BLaER1 (cell line): ENCODE measurements around the gene P2RY14.
A peak's percentile ranks its signal among the peaks of the same experiment; 100 is the strongest.
"Not testable (repeated sequence)": the region's sequence is repeated elsewhere in the genome, so short reads cannot be mapped to it uniquely, and the experiment has no call there.

Source experiments
- H3K27ac ChIP-seq: shearing (Covaris generic); formaldehyde crosslinking; 2 replicates; pipeline ENCODE4 v1.8.1; 2022
- H3K27me3 ChIP-seq: shearing (Covaris generic); formaldehyde crosslinking; 2 replicates; pipeline ENCODE4 v1.8.1; 2022
- H3K36me3 ChIP-seq: shearing (Covaris generic); formaldehyde crosslinking; 2 replicates; pipeline ENCODE4 v1.8.1; 2022
- H3K4me1 ChIP-seq: shearing (Covaris generic); formaldehyde crosslinking; 2 replicates; pipeline ENCODE4 v1.8.1; 2022
- H3K4me2 ChIP-seq: shearing (Covaris generic); formaldehyde crosslinking; 2 replicates; pipeline ENCODE4 v1.8.1; 2022
- H3K4me3 ChIP-seq: shearing (Covaris generic); formaldehyde crosslinking; 2 replicates; pipeline ENCODE4 v1.8.1; 2022
- H3K9ac ChIP-seq: shearing (Covaris generic); formaldehyde crosslinking; 2 replicates; pipeline ENCODE4 v1.8.1; 2022
- H3K9me3 ChIP-seq: shearing (Covaris generic); formaldehyde crosslinking; 2 replicates; pipeline ENCODE4 v1.8.1; 2022
- H4K20me1 ChIP-seq: shearing (Covaris generic); formaldehyde crosslinking; 2 replicates; pipeline ENCODE4 v1.8.1; 2022
- Cebpa-rat ChIP-seq: shearing (Covaris generic); IDR thresholded peaks from 2 replicates; pipeline ENCODE4 v1.8.1; 2022

Gene P2RY14

GRCh38 chr3:151265866-151266265 is 12.5 kb downstream of the P2RY14 start:
- Histone ChIP-seq H3K4me2 (peak overlapping the region; percentile 32; the same call in 1 of the 2 replicates), H3K27me3 (no peaks in the 10 kb centered on the region), H3K4me3 (no peak overlapping the region), H3K9me3 (no peaks in the 10 kb centered on the region), H3K4me1 (peaks cover 19% of the 10 kb centered on the region), H3K9ac (no peak overlapping the region), H4K20me1 (no peaks in the 10 kb centered on the region), H3K27ac (no peak overlapping the region), H3K36me3 (peaks cover 7% of the 10 kb centered on the region; the same call in 1 of the 2 replicates)
- no peak for TF ChIP-seq Cebpa-rat

- Histone ChIP-seq H3K27ac (no peak overlapping the region), H3K4me3 (no peak overlapping the region), H3K9ac (no peak overlapping the region), H4K20me1 (no peaks in the 10 kb centered on the region), H3K27me3 (no peaks in the 10 kb centered on the region), H3K4me2 (peak overlapping the region; percentile 32; the same call in 1 of the 2 replicates), H3K36me3 (peaks cover 7% of the 10 kb centered on the region; the same call in 1 of the 2 replicates), H3K4me1 (peaks cover 19% of the 10 kb centered on the region), H3K9me3 (no peaks in the 10 kb centered on the region)
- TF ChIP-seq Cebpa-rat, result no peak
Observed at GRCh38 chr3:151265166-151265565, 13.2 kb downstream of the P2RY14 start.

GRCh38 chr3:151264605-151265004 is 13.7 kb downstream of the P2RY14 start:
- no peaks in the 10 kb centered on the region for H4K20me1 ChIP-seq
- TF ChIP-seq Cebpa-rat, result no peak
- H3K4me1 ChIP-seq, result peaks cover 19% of the 10 kb centered on the region
- H3K9me3 ChIP-seq, result no peaks in the 10 kb centered on the region
- no peak overlapping the region for H3K27ac ChIP-seq
- no peak overlapping the region for H3K4me3 ChIP-seq
- H3K9ac ChIP-seq, result no peak overlapping the region
- H3K27me3 ChIP-seq, result no peaks in the 10 kb centered on the region
- H3K36me3 ChIP-seq, result peaks cover 7% of the 10 kb centered on the region; the same call in 1 of the 2 replicates
- no peak overlapping the region for H3K4me2 ChIP-seq

DNA sequence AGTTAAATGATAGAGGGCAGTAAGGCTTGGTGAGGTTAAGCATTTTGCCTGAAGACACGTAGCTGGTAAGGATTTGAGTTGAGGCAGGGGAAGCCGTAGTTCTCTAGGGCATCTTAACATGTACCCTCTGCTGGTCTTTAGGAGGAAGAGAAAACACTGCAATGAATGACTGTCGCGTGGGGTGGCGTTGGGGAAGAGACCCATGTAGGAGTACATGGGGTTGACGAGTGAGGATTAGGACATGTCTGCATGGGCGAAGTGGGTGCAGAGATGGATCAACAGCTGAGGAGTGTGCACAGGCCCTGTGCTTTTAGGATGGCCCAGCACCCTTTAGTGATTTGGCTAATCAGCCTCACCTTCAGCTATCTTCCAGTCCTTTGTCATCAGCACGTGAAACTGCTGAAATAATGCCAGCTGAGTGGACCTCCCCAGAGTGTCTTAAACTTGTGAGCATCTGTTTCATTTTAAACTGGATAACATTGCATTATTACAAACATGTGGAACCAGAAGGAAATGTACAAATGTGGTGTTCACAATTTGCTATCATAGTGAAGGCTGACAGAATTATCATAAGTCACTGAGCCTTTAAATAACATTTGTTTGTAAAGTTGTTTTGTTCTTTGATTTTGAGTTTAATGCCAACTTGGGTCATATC is 15.3 kb downstream of the P2RY14 start:
- Histone ChIP-seq H3K4me2 (no peak overlapping the region), H3K9me3 (no peaks in the 10 kb centered on the region), H3K36me3 (peaks cover 7% of the 10 kb centered on the region; the same call in 1 of the 2 replicates), H3K27ac (no peak overlapping the region), H3K9ac (no peak overlapping the region), H3K4me3 (no peak overlapping the region), H3K27me3 (no peaks in the 10 kb centered on the region), H4K20me1 (no peaks in the 10 kb centered on the region), H3K4me1 (peaks cover 14% of the 10 kb centered on the region)
- TF ChIP-seq Cebpa-rat, result no peak

DNA sequence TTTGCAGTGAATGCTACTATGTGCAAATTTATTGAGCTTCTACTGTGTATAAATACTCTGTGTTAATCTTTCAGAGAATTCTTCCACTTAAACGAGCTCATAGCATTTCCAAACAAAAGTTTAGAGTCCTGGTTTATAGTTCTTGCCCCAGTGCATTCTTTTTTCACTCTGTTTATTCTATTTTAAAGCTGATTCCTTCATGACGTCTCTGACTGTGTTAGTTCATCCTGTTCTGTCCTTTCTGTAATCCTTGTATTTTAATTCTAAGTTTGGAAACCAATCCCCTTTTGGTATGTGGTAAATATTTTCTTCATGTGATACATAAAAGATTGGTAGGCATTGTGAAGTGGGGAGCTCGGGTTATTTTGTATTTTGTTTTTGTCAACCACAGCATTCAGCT is 18.7 kb downstream of the P2RY14 start:
- Histone ChIP-seq H3K27me3 (no peaks in the 10 kb centered on the region), H3K4me2 (no peak overlapping the region), H3K9ac (no peak overlapping the region), H3K9me3 (no peaks in the 10 kb centered on the region), H3K27ac (no peak overlapping the region), H3K4me1 (no peaks in the 10 kb centered on the region), H3K36me3 (peaks cover 7% of the 10 kb centered on the region; the same call in 1 of the 2 replicates), H4K20me1 (no peaks in the 10 kb centered on the region), H3K4me3 (no peak overlapping the region)
- TF ChIP-seq Cebpa-rat, result no peak

GRCh38 chr3:151256749-151257148 is 21.6 kb downstream of the P2RY14 start:
- TF ChIP-seq Cebpa-rat, result no peak
- Histone ChIP-seq H3K4me2 (no peak overlapping the region), H3K36me3 (peaks cover 7% of the 10 kb centered on the region; the same call in 1 of the 2 replicates), H3K9ac (no peak overlapping the region), H3K4me3 (no peak overlapping the region), H4K20me1 (no peaks in the 10 kb centered on the region), H3K27me3 (no peaks in the 10 kb centered on the region), H3K4me1 (no peaks in the 10 kb centered on the region), H3K9me3 (no peaks in the 10 kb centered on the region), H3K27ac (no peak overlapping the region)

DNA sequence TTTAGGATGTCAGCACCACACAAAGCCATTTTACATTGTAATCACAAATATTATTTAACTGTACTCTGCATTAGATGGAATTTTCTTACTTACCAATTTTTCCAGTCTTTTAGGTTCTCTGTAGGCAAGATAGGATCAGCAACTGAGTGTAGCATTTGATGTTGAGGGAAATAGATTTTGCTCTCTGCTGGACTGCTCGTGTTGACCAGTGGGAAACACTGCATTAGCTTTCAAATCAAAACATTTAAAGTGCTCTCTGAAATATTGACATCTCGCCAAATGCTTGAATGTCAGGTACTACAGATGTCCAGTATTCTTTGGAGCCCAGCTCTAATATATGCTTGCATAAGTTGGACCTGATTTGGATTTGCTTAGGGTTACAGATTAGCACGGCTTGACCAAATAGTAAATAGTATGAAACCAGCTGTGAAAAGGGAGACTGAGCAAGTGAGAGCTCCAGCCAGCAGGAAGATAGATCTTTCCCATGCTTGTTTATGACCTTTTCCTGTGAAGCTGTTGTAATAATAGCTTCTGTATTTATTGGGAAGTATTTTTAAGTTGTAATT is 29.5 kb downstream of the P2RY14 start:
- no peak for TF ChIP-seq Cebpa-rat
- Histone ChIP-seq H3K27me3 (no peaks in the 10 kb centered on the region), H3K4me3 (no peak overlapping the region), H3K9ac (no peak overlapping the region), H3K9me3 (no peaks in the 10 kb centered on the region), H3K27ac (no peak overlapping the region), H4K20me1 (no peaks in the 10 kb centered on the region), H3K36me3 (no peaks in the 10 kb centered on the region), H3K4me1 (no peaks in the 10 kb centered on the region), H3K4me2 (no peak overlapping the region)

- H3K4me1 ChIP-seq, H3K4me3 ChIP-seq, H3K9ac ChIP-seq, H3K27me3 ChIP-seq, H4K20me1 ChIP-seq, H3K9me3 ChIP-seq, H3K4me2 ChIP-seq, H3K27ac ChIP-seq, H3K36me3 ChIP-seq: not testable (repeated sequence)
Observed at GRCh38 chr3:151242006-151242405, 36.3 kb downstream of the P2RY14 start.

DNA sequence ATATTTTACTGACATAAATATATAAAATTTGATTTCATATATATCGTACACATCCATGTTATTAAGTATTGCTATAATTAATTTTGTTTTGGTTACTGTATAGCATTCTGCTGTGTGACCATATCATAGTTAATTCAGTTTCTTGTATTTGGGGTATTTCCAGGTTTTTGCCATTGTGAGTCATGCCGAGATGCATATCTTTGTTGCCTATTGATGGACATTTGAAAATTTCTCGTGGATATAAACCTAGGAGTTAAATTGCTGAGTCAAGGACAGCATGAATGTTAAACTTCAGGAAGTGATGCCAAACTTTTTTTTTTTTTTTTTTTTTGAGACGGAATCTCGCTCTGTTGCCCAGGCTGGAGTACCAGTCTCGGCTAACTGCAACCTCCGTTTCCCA is 41.6 kb downstream of the P2RY14 start:
- no peaks in the 10 kb centered on the region for H4K20me1 ChIP-seq
- no peak for TF ChIP-seq Cebpa-rat
- H3K36me3 ChIP-seq, result no peaks in the 10 kb centered on the region
- H3K9ac ChIP-seq, result no peak overlapping the region
- no peaks in the 10 kb centered on the region for H3K4me1 ChIP-seq
- H3K27ac ChIP-seq, result no peak overlapping the region
- no peaks in the 10 kb centered on the region for H3K27me3 ChIP-seq
- no peak overlapping the region for H3K4me3 ChIP-seq
- no peak overlapping the region for H3K4me2 ChIP-seq
- no peaks in the 10 kb centered on the region for H3K9me3 ChIP-seq

DNA sequence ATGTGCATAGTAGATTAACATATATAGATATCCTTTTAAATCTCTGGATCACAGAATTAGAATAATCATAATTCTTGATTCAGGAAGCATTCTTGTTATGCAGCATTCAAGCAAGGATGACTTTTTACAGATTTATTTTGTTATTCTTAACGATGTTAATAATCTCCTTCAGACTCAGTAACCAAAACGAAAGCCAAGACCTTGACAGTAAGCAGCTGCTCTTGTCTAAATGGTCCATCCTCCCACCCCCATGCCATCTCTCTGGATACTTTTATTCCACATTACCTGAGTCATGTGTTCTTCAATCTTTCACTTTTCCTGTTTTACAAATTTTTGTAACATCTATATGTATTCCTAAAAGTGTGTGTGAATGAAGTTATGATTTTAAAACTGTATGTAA is 42.0 kb downstream of the P2RY14 start:
- no peak for TF ChIP-seq Cebpa-rat
- Histone ChIP-seq H3K27ac (no peak overlapping the region), H3K36me3 (no peaks in the 10 kb centered on the region), H4K20me1 (no peaks in the 10 kb centered on the region), H3K9ac (no peak overlapping the region), H3K4me2 (no peak overlapping the region), H3K27me3 (no peaks in the 10 kb centered on the region), H3K9me3 (no peaks in the 10 kb centered on the region), H3K4me1 (no peaks in the 10 kb centered on the region), H3K4me3 (no peak overlapping the region)
